ENCODE measurements around the gene FARP1. TPM values are rescaled to one million over a fixed set of nuclear protein-coding genes. Genes with fewer than 3 reads are reported as not detected.

Gene FARP1
- polyA plus RNA-seq, 4 donors = 0.89 to 23.4 (median 6.2) TPM

- no peak for FAIRE-seq
Measured at GRCh38 chr13:98386637-98387036, 243.7 kb downstream of the FARP1 start.

GRCh38 chr13:98389319-98389718, 246.4 kb downstream of the FARP1 start:
- H3K4me1 ChIP-seq (ENCODE audit: control insufficient read depth in 3 of 3, insufficient read depth in 2 of 3, low read depth in 1 of 3, low read length in 2 of 3) = no peaks in the 10 kb centered on the region
- no peak for DNase-seq
- H3K27me3 ChIP-seq (ENCODE audit: control insufficient read depth in 3 of 3, insufficient read depth in 3 of 3, low read length in 3 of 3) = no peaks in the 10 kb centered on the region
- 59 to 90% (median 80%) methylated on average over 9 of the region's 9 CpGs for WGBS, 3 donors
- no peak overlapping the region for H3K4me3 ChIP-seq (ENCODE audit: low read depth in 1 of 3, low read length in 3 of 3)
- H3K36me3 ChIP-seq (ENCODE audit: control insufficient read depth in 3 of 3, insufficient read depth in 2 of 3, low read depth in 1 of 3, low read length in 3 of 3) = peaks cover 0 to 37% (median 0%) of the 10 kb centered on the region in 3 donors
- no peak overlapping the region for H3K27ac ChIP-seq (ENCODE audit: low read depth in 1 of 3, low read length in 2 of 3)
- no peaks in the 10 kb centered on the region for H3K9me3 ChIP-seq (ENCODE audit: control insufficient read depth in 2 of 2, insufficient read depth in 1 of 2, low read depth in 1 of 2, low read length in 1 of 2)
- no peak for FAIRE-seq

More at GRCh38 chr13:98386637-98387036, 243.7 kb downstream of the FARP1 start:
- Histone ChIP-seq H3K27ac (ENCODE audit: low read depth in 1 of 3, low read length in 2 of 3) (no peak overlapping the region), H3K9me3 (ENCODE audit: control insufficient read depth in 2 of 2, insufficient read depth in 1 of 2, low read depth in 1 of 2, low read length in 1 of 2) (no peaks in the 10 kb centered on the region), H3K4me3 (ENCODE audit: low read depth in 1 of 3, low read length in 3 of 3) (no peak overlapping the region), H3K4me1 (ENCODE audit: control insufficient read depth in 3 of 3, insufficient read depth in 2 of 3, low read depth in 1 of 3, low read length in 2 of 3) (no peaks in the 10 kb centered on the region), H3K27me3 (ENCODE audit: control insufficient read depth in 3 of 3, insufficient read depth in 3 of 3, low read length in 3 of 3) (no peaks in the 10 kb centered on the region), H3K36me3 (ENCODE audit: control insufficient read depth in 3 of 3, insufficient read depth in 2 of 3, low read depth in 1 of 3, low read length in 3 of 3) (peaks cover 0 to 35% (median 0%) of the 10 kb centered on the region in 3 donors)
- peak; percentile 74 to 79 for DNase-seq
- 27 to 61% (median 43%) methylated on average over 8 of the region's 8 CpGs for WGBS, 3 donors

GRCh38 chr13:98390086-98390715, 247.3 kb downstream of the FARP1 start:
- no peak overlapping the region for H3K27ac ChIP-seq (ENCODE audit: low read depth in 1 of 3, low read length in 2 of 3)
- no peaks in the 10 kb centered on the region for H3K27me3 ChIP-seq (ENCODE audit: control insufficient read depth in 3 of 3, insufficient read depth in 3 of 3, low read length in 3 of 3)
- no peaks in the 10 kb centered on the region for H3K4me1 ChIP-seq (ENCODE audit: control insufficient read depth in 3 of 3, insufficient read depth in 2 of 3, low read depth in 1 of 3, low read length in 2 of 3)
- no peak overlapping the region for H3K4me3 ChIP-seq (ENCODE audit: low read depth in 1 of 3, low read length in 3 of 3)
- peaks cover 0 to 45% (median 0%) of the 10 kb centered on the region in 3 donors for H3K36me3 ChIP-seq (ENCODE audit: control insufficient read depth in 3 of 3, insufficient read depth in 2 of 3, low read depth in 1 of 3, low read length in 3 of 3)
- WGBS, 3 donors = 87 to 92% (median 90%) methylated on average over 11 of the region's 11 CpGs
- H3K9me3 ChIP-seq (ENCODE audit: control insufficient read depth in 2 of 2, insufficient read depth in 1 of 2, low read depth in 1 of 2, low read length in 1 of 2) = no peaks in the 10 kb centered on the region
- FAIRE-seq = no peak
- DNase-seq = no peak

GRCh38 chr13:98393873-98394272, 251.0 kb downstream of the FARP1 start:
- DNase-seq (no peak), FAIRE-seq (no peak)
- Histone ChIP-seq H3K27ac (ENCODE audit: low read depth in 1 of 3, low read length in 2 of 3) (no peak overlapping the region), H3K4me1 (ENCODE audit: control insufficient read depth in 3 of 3, insufficient read depth in 2 of 3, low read depth in 1 of 3, low read length in 2 of 3) (no peaks in the 10 kb centered on the region), H3K9me3 (ENCODE audit: control insufficient read depth in 2 of 2, insufficient read depth in 1 of 2, low read depth in 1 of 2, low read length in 1 of 2) (no peaks in the 10 kb centered on the region), H3K36me3 (ENCODE audit: control insufficient read depth in 3 of 3, insufficient read depth in 2 of 3, low read depth in 1 of 3, low read length in 3 of 3) (peaks cover 0 to 43% (median 3%) of the 10 kb centered on the region in 3 donors), H3K4me3 (ENCODE audit: low read depth in 1 of 3, low read length in 3 of 3) (no peak overlapping the region), H3K27me3 (ENCODE audit: control insufficient read depth in 3 of 3, insufficient read depth in 3 of 3, low read length in 3 of 3) (no peaks in the 10 kb centered on the region)
- 92% methylated on average over 11 of the region's 11 CpGs for WGBS, 3 donors

GRCh38 chr13:98394820-98395510, 252.1 kb downstream of the FARP1 start:
- Histone ChIP-seq H3K36me3 (ENCODE audit: control insufficient read depth in 3 of 3, insufficient read depth in 2 of 3, low read depth in 1 of 3, low read length in 3 of 3) (peaks cover 0 to 40% (median 3%) of the 10 kb centered on the region in 3 donors), H3K4me3 (ENCODE audit: low read depth in 1 of 3, low read length in 3 of 3) (no peak overlapping the region), H3K27me3 (ENCODE audit: control insufficient read depth in 3 of 3, insufficient read depth in 3 of 3, low read length in 3 of 3) (no peaks in the 10 kb centered on the region), H3K27ac (ENCODE audit: low read depth in 1 of 3, low read length in 2 of 3) (no peak overlapping the region), H3K9me3 (ENCODE audit: control insufficient read depth in 2 of 2, insufficient read depth in 1 of 2, low read depth in 1 of 2, low read length in 1 of 2) (no peaks in the 10 kb centered on the region), H3K4me1 (ENCODE audit: control insufficient read depth in 3 of 3, insufficient read depth in 2 of 3, low read depth in 1 of 3, low read length in 2 of 3) (no peaks in the 10 kb centered on the region)
- FAIRE-seq (no peak), DNase-seq (no peak)
- WGBS, 3 donors = 94 to 96% (median 94%) methylated on average over 37 of the region's 37 CpGs

- FAIRE-seq (no peak), DNase-seq (no peak)
- Histone ChIP-seq H3K27me3 (ENCODE audit: control insufficient read depth in 3 of 3, insufficient read depth in 3 of 3, low read length in 3 of 3) (no peaks in the 10 kb centered on the region), H3K9me3 (ENCODE audit: control insufficient read depth in 2 of 2, insufficient read depth in 1 of 2, low read depth in 1 of 2, low read length in 1 of 2) (no peaks in the 10 kb centered on the region), H3K36me3 (ENCODE audit: control insufficient read depth in 3 of 3, insufficient read depth in 2 of 3, low read depth in 1 of 3, low read length in 3 of 3) (peaks cover 0 to 34% (median 3%) of the 10 kb centered on the region in 3 donors), H3K27ac (ENCODE audit: low read depth in 1 of 3, low read length in 2 of 3) (no peak overlapping the region), H3K4me1 (ENCODE audit: control insufficient read depth in 3 of 3, insufficient read depth in 2 of 3, low read depth in 1 of 3, low read length in 2 of 3) (no peaks in the 10 kb centered on the region), H3K4me3 (ENCODE audit: low read depth in 1 of 3, low read length in 3 of 3) (no peak overlapping the region)
- 85 to 89% (median 87%) methylated on average over 16 of the region's 16 CpGs for WGBS, 3 donors
Measured at GRCh38 chr13:98396071-98396710, 253.3 kb downstream of the FARP1 start.

- no peaks in the 10 kb centered on the region for H3K4me1 ChIP-seq (ENCODE audit: control insufficient read depth in 3 of 3, insufficient read depth in 2 of 3, low read depth in 1 of 3, low read length in 2 of 3)
- DNase-seq (no peak), FAIRE-seq (no peak)
- H3K4me3 ChIP-seq (ENCODE audit: low read depth in 1 of 3, low read length in 3 of 3) = no peak overlapping the region
- no peak overlapping the region for H3K27ac ChIP-seq (ENCODE audit: low read depth in 1 of 3, low read length in 2 of 3)
- WGBS, 3 donors = 92 to 95% (median 95%) methylated on average over 1 of the region's 1 CpG
- H3K36me3 ChIP-seq (ENCODE audit: control insufficient read depth in 3 of 3, insufficient read depth in 2 of 3, low read depth in 1 of 3, low read length in 3 of 3) = peaks cover 0 to 29% (median 3%) of the 10 kb centered on the region in 3 donors
- H3K27me3 ChIP-seq (ENCODE audit: control insufficient read depth in 3 of 3, insufficient read depth in 3 of 3, low read length in 3 of 3) = no peaks in the 10 kb centered on the region
- no peaks in the 10 kb centered on the region for H3K9me3 ChIP-seq (ENCODE audit: control insufficient read depth in 2 of 2, insufficient read depth in 1 of 2, low read depth in 1 of 2, low read length in 1 of 2)
Measured at GRCh38 chr13:98397221-98397620, 254.3 kb downstream of the FARP1 start.

GRCh38 chr13:98397861-98398260, 255.0 kb downstream of the FARP1 start:
- no peak for FAIRE-seq
- H3K36me3 ChIP-seq (ENCODE audit: control insufficient read depth in 3 of 3, insufficient read depth in 2 of 3, low read depth in 1 of 3, low read length in 3 of 3) = peaks cover 0 to 29% (median 3%) of the 10 kb centered on the region in 3 donors
- no peaks in the 10 kb centered on the region for H3K4me1 ChIP-seq (ENCODE audit: control insufficient read depth in 3 of 3, insufficient read depth in 2 of 3, low read depth in 1 of 3, low read length in 2 of 3)
- DNase-seq = no peak
- no peaks in the 10 kb centered on the region for H3K27me3 ChIP-seq (ENCODE audit: control insufficient read depth in 3 of 3, insufficient read depth in 3 of 3, low read length in 3 of 3)
- H3K4me3 ChIP-seq (ENCODE audit: low read depth in 1 of 3, low read length in 3 of 3) = no peak overlapping the region
- 77 to 89% (median 78%) methylated on average over 7 of the region's 7 CpGs for WGBS, 3 donors
- H3K9me3 ChIP-seq (ENCODE audit: control insufficient read depth in 2 of 2, insufficient read depth in 1 of 2, low read depth in 1 of 2, low read length in 1 of 2) = no peaks in the 10 kb centered on the region
- H3K27ac ChIP-seq (ENCODE audit: low read depth in 1 of 3, low read length in 2 of 3) = no peak overlapping the region
